ENCODE data around the gene ZMYM4.
"Not testable (repeated sequence)": the region's sequence is repeated elsewhere in the genome, so short reads cannot be mapped to it uniquely, and the experiment has no call there.

Gene ZMYM4

DNA sequence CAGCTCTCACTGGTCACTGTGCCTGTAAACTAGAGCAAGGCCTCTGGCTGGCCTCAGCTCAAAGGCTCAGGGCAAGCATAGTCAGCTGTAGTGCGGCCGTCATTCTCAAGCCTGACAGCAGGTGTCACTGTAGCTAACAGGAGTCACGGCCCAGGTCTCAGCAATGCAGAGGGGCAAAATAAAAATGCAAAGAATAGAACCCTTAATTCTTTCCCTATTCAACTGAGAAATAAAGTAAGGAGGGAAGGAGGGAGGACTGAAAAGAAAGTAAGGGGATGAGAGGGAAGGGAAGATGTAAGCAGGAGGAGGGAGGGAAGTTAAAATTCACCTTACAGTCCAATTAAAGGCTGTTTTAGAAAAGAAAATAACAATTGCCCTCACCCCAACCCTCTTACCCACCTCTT lies 182.6 kb downstream of the ZMYM4 start:
- peak; percentile 51 to 71 for DNase-seq (ENCODE audit: low read depth in 1 of 2, low spot score in 1 of 2)

DNA sequence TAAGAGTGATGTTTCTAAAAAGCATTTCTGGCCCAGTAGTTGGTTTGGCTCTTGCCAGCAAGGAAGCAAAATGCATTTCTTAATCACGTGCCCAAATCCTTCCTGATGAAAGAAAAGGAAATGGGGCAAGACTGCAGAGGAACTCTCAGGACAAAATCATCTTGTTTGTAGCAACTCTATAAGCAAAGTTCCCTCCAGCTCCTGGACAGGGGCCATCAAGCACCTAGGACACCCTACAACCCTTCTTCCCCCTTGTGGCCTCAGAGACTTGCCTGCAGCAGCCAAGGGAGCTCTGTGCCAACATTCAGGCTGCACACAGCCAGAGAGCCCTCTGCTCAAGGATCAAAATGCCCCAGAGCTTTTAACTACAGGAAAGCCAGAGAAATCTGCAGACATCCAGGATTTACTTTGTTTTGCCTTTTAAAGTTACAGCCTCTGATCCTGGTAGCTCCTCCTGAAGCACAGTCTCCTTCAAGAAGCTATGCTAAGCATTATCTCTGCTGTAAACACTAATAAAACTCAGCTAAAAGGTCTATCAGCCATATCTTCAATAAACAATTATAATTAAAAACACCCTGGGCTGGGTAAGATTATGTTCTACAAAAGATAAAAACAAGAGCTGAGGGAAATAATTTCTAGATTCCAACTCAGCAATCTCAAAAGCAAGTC lies 183.7 kb downstream of the ZMYM4 start:
- no peak for DNase-seq (ENCODE audit: low read depth in 1 of 2, low spot score in 1 of 2)

DNA sequence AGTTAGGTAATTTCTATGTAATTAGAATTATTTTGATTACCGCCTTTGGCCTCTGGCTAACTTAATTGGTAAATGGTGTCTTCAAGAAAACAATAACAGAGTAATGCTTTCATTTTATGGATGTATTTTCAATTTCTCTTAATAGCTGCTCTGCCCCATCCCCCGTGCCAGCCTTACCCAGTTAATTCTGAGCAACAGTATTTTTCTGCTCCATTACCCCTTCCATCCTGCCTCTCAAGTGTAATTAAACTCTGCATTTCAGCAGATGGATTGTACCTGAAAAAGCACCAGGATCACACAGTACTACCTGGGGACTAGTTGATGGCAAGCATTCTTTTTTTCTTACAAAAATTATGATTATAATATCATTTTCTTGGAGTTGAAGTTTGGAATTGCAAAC lies 184.5 kb downstream of the ZMYM4 start:
- DNase-seq (ENCODE audit: low read depth in 1 of 2, low spot score in 1 of 2) = no peak

DNA sequence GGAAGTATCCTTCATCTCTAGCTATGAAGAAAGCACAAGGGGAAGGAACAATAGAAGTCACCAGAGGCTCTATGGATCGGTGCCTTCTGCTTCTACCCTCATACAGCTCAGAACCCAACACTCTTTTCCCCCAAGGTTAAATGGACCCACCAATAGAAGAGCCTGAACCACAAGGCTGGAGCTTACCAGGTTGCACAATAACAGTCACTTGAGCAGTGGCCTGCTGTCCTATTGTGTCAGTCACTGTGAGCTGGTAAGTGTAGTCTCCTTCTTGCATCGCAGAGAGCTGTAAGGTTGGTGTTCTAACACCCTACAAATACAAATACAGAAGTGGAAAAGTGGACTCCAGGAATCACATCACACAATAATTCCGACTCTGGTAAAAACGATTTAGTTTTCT lies 185.7 kb downstream of the ZMYM4 start:
- DNase-seq (ENCODE audit: low read depth in 1 of 2, low spot score in 1 of 2) = no peak

DNA sequence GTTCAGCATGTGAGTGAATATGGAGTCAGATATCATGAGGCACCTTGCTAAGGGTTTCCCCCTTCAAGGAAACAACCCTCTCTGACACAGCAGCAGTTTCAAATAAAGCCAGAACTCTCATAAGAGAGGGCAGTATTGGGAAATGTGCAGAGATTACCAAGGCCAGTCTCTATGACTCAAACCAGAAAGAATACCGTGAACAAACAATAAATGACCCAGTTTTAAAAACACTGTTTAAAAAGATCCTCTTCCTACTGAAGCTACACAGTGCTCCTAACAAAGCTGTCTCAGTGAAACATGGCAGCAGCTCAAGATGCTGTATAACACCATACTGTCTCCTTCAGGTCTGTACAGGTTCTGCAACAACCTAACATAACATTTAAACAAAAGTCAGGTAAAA lies 186.1 kb downstream of the ZMYM4 start:
- DNase-seq (ENCODE audit: low read depth in 1 of 2, low spot score in 1 of 2) = no peak

DNA sequence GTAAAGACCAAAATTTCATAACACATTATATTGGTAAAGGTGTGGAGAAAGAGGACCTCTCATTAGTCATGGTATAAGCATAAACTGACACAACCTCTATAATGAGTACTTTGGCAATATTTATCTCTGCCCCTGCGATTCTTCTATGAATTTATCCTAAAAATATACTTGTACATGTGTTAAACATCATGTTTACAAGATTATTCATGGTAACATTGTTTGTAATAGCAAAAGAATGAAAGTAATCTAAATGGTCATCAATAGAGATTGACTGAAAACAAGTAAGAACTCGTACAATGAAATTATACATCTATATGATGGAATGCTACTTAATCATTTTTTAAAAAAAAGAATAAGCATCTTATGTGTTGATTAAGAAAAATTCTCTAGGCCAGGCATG lies 192.3 kb downstream of the ZMYM4 start:
- no peak for DNase-seq (ENCODE audit: low read depth in 1 of 2, low spot score in 1 of 2)

DNA sequence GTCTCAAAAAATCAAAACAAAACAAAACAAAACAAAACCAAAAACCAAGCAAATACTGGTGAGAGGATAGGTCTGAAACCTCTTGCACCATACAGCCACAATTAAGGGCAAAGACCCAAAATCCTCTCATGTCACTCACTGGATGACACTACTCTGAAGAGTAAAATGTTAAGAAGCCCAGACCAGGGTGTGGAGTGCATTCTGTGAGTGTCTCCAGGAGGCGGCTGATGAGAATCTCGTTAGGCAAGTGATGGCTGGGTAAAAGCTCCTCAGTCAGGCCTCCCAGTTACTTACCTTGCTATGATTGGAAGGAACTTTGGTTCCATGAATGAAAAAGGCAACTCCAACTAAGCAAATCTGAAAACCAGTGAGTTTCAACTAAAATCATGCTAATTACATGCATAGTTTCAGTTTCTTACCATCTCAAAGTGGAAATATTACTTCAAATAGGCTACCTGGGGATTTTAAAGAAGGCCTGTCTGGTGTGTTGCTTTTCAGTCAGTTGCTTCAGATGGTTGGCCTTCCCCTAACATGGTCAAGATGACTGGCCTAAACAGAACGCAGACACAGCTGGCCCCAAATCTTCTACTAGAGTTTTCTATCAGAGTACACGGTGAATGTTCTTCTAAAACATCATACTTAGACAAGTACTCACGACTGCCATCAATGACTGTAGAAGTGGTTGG lies 193.6 kb downstream of the ZMYM4 start:
- no peak for DNase-seq (ENCODE audit: low read depth in 1 of 2, low spot score in 1 of 2)

DNA sequence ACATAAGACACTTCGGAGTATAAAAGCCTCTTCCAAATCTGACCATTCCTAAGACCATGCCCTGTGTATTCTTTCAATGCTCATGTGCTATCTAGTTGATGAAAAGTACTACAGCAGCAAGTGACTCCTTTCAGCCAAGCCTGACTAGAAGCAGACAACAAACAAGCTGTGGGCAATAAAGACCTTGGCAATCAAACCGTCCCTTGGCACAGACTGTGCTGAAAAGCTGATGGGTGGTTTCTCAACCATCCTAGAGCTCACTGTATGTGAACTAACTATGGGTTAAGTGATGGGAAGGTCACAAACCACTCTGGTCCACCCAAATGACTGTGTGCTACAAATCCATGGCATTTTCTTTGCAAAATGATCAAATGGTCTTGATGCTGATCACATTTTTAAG lies 194.7 kb downstream of the ZMYM4 start:
- DNase-seq (ENCODE audit: low read depth in 1 of 2, low spot score in 1 of 2) = no peak

DNA sequence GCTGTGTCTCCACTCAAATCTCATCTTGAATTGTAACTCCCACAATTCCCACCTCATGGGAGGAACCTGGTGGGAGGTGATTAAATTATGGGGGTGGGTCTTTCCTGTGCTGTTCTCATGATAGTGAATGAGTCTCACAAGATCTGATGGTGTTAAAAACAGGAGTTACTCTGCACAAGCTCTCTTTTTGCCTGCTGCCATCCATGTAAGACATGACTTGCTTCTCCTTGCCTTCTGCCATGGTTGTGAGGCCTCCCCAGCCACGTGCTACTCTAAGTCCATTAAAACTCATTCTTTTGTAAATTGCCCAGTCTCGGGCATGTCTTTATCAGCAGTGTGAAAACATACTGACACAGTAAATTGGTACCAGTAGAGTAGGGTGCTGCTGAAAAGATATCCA lies 195.2 kb downstream of the ZMYM4 start:
- DNase-seq (ENCODE audit: low read depth in 1 of 2, low spot score in 1 of 2) = not testable (repeated sequence)

DNA sequence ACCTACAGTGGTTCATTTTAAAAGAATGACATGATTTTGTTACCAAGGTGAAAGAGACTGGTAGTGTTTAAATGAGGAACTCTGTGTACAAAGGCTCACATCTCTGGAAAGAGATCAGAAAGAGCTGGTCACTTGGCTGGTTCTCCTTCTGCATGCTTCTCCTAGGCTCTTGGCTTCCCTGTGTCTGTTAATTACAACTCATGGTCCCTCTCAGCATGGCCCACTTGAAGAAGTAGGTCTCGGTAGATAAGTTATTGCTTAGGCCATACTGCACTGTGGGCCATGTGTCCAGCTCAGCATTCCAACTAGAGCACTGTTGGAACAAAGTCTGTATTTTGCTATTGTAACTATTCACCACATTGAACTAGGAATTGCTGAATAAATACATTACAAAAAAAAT lies 197.6 kb downstream of the ZMYM4 start:
- DNase-seq (ENCODE audit: low read depth in 1 of 2, low spot score in 1 of 2) = no peak

DNA sequence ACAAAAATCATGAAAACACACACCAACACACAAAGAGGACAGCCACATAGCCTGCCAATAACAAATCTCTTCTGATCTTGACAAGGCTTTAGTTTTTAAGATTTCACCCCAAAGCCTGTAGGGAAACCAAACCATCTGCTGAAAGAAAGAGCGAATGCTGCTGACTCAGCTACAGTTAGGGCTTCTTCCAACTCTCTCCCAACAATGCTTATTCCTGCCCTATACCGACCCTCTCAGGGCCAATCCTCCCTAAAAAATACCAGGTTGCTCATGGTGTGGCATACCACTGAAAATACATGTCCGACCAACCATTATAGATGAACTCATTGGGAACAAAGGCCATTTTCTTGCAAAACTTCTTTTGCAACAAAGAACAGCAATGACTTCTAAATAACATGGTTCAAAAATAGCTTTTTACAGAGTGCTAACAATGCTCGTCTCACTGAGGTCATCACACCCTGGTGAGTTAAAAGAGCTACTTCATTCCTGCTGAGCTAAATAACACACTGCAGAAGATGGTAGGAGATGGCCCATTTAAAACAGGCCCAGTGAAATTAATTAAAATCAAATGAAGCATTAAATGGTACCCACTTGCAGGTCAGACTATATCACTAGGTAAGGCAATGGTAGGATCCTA lies 202.6 kb downstream of the ZMYM4 start:
- DNase-seq (ENCODE audit: low read depth in 1 of 2, low spot score in 1 of 2) = no peak

All from stimulated activated CD4-positive, alpha-beta T cell treated with anti-CD3 and anti-CD28 coated beads, Interleukin-15, amount 100 ng/mL, for 1 hour (primary cell).